ENCODE data around the gene MDK.

The MDK gene

GRCh38 chr11:46381819-46382645 is 563 bp downstream of the MDK start:
- in situ Hi-C loops (cut with MboI; ENCODE audit: low sequenced_read_pairs): no loop called here

- in situ Hi-C loops (cut with MboI; ENCODE audit: low sequenced_read_pairs): no loop called here
Measured at GRCh38 chr11:46382646-46383403, 1.4 kb downstream of the MDK start.

- in situ Hi-C loops (cut with MboI; ENCODE audit: low sequenced_read_pairs): no loop called here
Measured at GRCh38 chr11:46383404-46383758, 1.9 kb downstream of the MDK start.

GRCh38 chr11:46383974-46384701 is 2.7 kb downstream of the MDK start:
- in situ Hi-C loops (cut with MboI; ENCODE audit: low sequenced_read_pairs): no loop called here

- in situ Hi-C loops (cut with MboI; ENCODE audit: low sequenced_read_pairs): no loop called here
Measured at GRCh38 chr11:46385169-46386004, 3.9 kb downstream of the MDK start.

- in situ Hi-C loops (cut with MboI; ENCODE audit: low sequenced_read_pairs): no loop called here
Measured at GRCh38 chr11:46386005-46386578, 4.6 kb downstream of the MDK start.

GRCh38 chr11:46386674-46387073 is 5.2 kb downstream of the MDK start:
- in situ Hi-C loops (cut with MboI; ENCODE audit: low sequenced_read_pairs): no loop called here

GRCh38 chr11:46387456-46387855 is 6.0 kb downstream of the MDK start:
- in situ Hi-C loops (cut with MboI; ENCODE audit: low sequenced_read_pairs): no loop called here

- in situ Hi-C loops (cut with MboI; ENCODE audit: low sequenced_read_pairs): no loop called here
Measured at GRCh38 chr11:46387919-46388618, 6.6 kb downstream of the MDK start.

GRCh38 chr11:46388619-46389449 is 7.4 kb downstream of the MDK start:
- in situ Hi-C loops (cut with MboI; ENCODE audit: low sequenced_read_pairs): no loop called here

GRCh38 chr11:46389450-46390330 is 8.2 kb downstream of the MDK start:
- in situ Hi-C loops (cut with MboI; ENCODE audit: low sequenced_read_pairs): no loop called here

GRCh38 chr11:46390331-46391171 is 9.1 kb downstream of the MDK start:
- in situ Hi-C loops (cut with MboI; ENCODE audit: low sequenced_read_pairs): no loop called here

GRCh38 chr11:46391186-46391577 is 9.7 kb downstream of the MDK start:
- in situ Hi-C loops (cut with MboI; ENCODE audit: low sequenced_read_pairs): no loop called here

GRCh38 chr11:46391578-46392420 is 10.3 kb downstream of the MDK start, which contains the start of gene CHRM4:
Gene CHRM4 (minus strand): TSS chr11:46391776. CDS start chr11:46386557, 5,219 bp downstream.
- in situ Hi-C loops (cut with MboI; ENCODE audit: low sequenced_read_pairs): no loop called here

- in situ Hi-C loops (cut with MboI; ENCODE audit: low sequenced_read_pairs): no loop called here
Measured at GRCh38 chr11:46392421-46393230, 11.2 kb downstream of the MDK start.
